Measurements from ENCODE around the gene MDFIC. TPM values are rescaled to one million over a fixed set of nuclear protein-coding genes. Genes with fewer than 3 reads are reported as not detected.

MDFIC gene
- total and polyA plus RNA-seq, 4 experiments from 2014 or later = 68.1 to 194 (median 129) TPM

GRCh38 chr7:115060095-115060870 is 138.4 kb downstream of the MDFIC start:
- no peak overlapping the region for H3K27ac ChIP-seq (ENCODE audit: low read depth, low read length)
- POLR2A ChIA-PET (ENCODE audit: partially characterized antibody) = no interaction called here
- peaks cover 0 to 1% (median 0%) of the 10 kb centered on the region in 4 donors for H3K4me1 Mint-ChIP-seq

DNA sequence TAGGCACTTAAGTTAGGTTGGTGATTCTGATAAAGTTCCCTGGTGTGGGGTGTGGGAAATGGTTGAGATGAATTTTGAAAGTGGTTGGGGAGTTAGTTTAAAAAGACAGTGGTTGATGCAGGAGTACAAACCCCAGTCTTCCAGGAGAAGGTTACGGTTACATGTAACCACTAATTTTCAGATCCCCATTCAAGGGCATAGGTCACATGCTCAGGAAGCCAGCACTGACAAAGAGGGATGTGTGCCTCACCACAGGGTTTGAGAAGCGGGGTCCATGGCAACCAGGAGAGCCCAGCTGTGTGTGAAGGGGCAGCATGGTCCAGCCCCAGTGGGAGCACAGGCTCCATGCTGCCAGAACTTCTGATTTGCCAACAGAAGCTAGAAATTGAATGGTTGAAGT is 144.2 kb downstream of the MDFIC start:
- no peaks in the 10 kb centered on the region for H3K27me3 Mint-ChIP-seq
- H3K4me3 Mint-ChIP-seq = no peak overlapping the region
- peaks cover 0 to 3% (median 0%) of the 10 kb centered on the region in 8 donors for H3K9me3 Mint-ChIP-seq
- ChIA-PET CTCF (ENCODE audit: partially characterized antibody) (no interaction called here), POLR2A (ENCODE audit: partially characterized antibody) (no interaction called here)
- peak overlapping the region in 2 of 7 donors; percentile 23 to 27 for H3K27ac Mint-ChIP-seq
- H3K27ac ChIP-seq (ENCODE audit: low read depth, low read length) = no peak overlapping the region
- intact Hi-C loops (cut with micrococcal nuclease) = no loop called here
- no peaks in the 10 kb centered on the region for H3K36me3 ChIP-seq (ENCODE audit: insufficient read depth, low read length)
- H3K4me1 ChIP-seq (ENCODE audit: insufficient read depth, low read length) = no peaks in the 10 kb centered on the region
- H3K36me3 Mint-ChIP-seq = no peaks in the 10 kb centered on the region
- DNase-seq = no peak
- no peaks in the 10 kb centered on the region for H3K27me3 ChIP-seq (ENCODE audit: insufficient read depth, low read length)
- H3K4me3 ChIP-seq (ENCODE audit: low read length in 2 of 2) = no peak overlapping the region
- H3K9me3 ChIP-seq (ENCODE audit: control insufficient read depth in 1 of 2, low read length in 2 of 2) = no peaks in the 10 kb centered on the region
- peaks cover 0 to 4% (median 2%) of the 10 kb centered on the region in 4 donors for H3K4me1 Mint-ChIP-seq

More at GRCh38 chr7:115060095-115060870, 138.4 kb downstream of the MDFIC start:
- Mint-ChIP-seq H3K9me3 (peaks cover 0 to 2% (median 0%) of the 10 kb centered on the region in 8 donors), H3K27me3 (no peaks in the 10 kb centered on the region), H3K4me3 (no peak overlapping the region), H3K36me3 (no peaks in the 10 kb centered on the region), H3K27ac (no peak overlapping the region)
- no peaks in the 10 kb centered on the region for H3K27me3 ChIP-seq (ENCODE audit: insufficient read depth, low read length)
- no peaks in the 10 kb centered on the region for H3K9me3 ChIP-seq (ENCODE audit: control insufficient read depth in 1 of 2, low read length in 2 of 2)
- H3K4me1 ChIP-seq (ENCODE audit: insufficient read depth, low read length) = no peaks in the 10 kb centered on the region
- H3K4me3 ChIP-seq (ENCODE audit: low read length in 2 of 2) = no peak overlapping the region
- H3K36me3 ChIP-seq (ENCODE audit: insufficient read depth, low read length) = no peaks in the 10 kb centered on the region
- intact Hi-C loops (cut with micrococcal nuclease) = loop anchor here (5.0 kb wide), 1 partner anchor 147 kb away; no protein-coding TSS in a partner anchor
- CTCF ChIA-PET (ENCODE audit: partially characterized antibody) = no interaction called here
- DNase-seq = no peak

DNA sequence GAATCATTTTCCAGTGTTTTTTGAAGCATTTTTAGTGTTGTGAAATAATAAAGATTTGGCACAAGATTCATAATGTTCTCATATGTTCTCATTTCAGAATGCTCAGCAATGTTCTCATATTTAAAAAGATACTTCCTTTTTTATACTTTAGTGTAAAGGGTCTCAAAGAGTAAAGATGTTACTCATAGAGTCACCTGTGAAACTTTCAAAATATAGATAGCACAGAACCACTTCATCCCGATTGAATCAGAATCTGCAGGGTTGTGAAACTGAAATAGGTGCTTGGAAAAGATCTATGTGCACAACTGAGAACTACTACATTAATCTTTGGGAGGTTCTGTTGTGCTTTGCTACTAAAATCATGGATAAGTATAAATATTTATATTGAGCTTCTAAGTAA is 144.7 kb downstream of the MDFIC start:
- no peaks in the 10 kb centered on the region for H3K9me3 ChIP-seq (ENCODE audit: control insufficient read depth in 1 of 2, low read length in 2 of 2)
- ChIA-PET POLR2A (ENCODE audit: partially characterized antibody) (no interaction called here), CTCF (ENCODE audit: partially characterized antibody) (no interaction called here)
- no peaks in the 10 kb centered on the region for H3K27me3 Mint-ChIP-seq
- no peaks in the 10 kb centered on the region for H3K27me3 ChIP-seq (ENCODE audit: insufficient read depth, low read length)
- no peak overlapping the region for H3K27ac Mint-ChIP-seq
- peaks cover 0 to 4% (median 2%) of the 10 kb centered on the region in 4 donors for H3K4me1 Mint-ChIP-seq
- no peak overlapping the region for H3K4me3 Mint-ChIP-seq
- H3K9me3 Mint-ChIP-seq = peaks cover 0 to 3% (median under 1%) of the 10 kb centered on the region in 8 donors
- H3K36me3 Mint-ChIP-seq = no peaks in the 10 kb centered on the region
- DNase-seq = no peak
- H3K36me3 ChIP-seq (ENCODE audit: insufficient read depth, low read length) = no peaks in the 10 kb centered on the region
- H3K4me3 ChIP-seq (ENCODE audit: low read length in 2 of 2) = no peak overlapping the region
- H3K27ac ChIP-seq (ENCODE audit: low read depth, low read length) = no peak overlapping the region
- intact Hi-C loops (cut with micrococcal nuclease) = no loop called here
- no peaks in the 10 kb centered on the region for H3K4me1 ChIP-seq (ENCODE audit: insufficient read depth, low read length)

GRCh38 chr7:115068220-115068619 is 146.3 kb downstream of the MDFIC start:
- H3K27ac Mint-ChIP-seq = no peak overlapping the region
- Histone ChIP-seq H3K4me1 (ENCODE audit: insufficient read depth, low read length) (no peaks in the 10 kb centered on the region), H3K9me3 (ENCODE audit: control insufficient read depth in 1 of 2, low read length in 2 of 2) (no peaks in the 10 kb centered on the region), H3K4me3 (ENCODE audit: low read length in 2 of 2) (no peak overlapping the region), H3K27ac (ENCODE audit: low read depth, low read length) (no peak overlapping the region), H3K27me3 (ENCODE audit: insufficient read depth, low read length) (no peaks in the 10 kb centered on the region), H3K36me3 (ENCODE audit: insufficient read depth, low read length) (no peaks in the 10 kb centered on the region)
- no peaks in the 10 kb centered on the region for H3K27me3 Mint-ChIP-seq
- H3K36me3 Mint-ChIP-seq = no peaks in the 10 kb centered on the region
- intact Hi-C loops (cut with micrococcal nuclease) = no loop called here
- H3K4me1 Mint-ChIP-seq = peaks cover 0 to 4% (median 2%) of the 10 kb centered on the region in 4 donors
- ChIA-PET CTCF (ENCODE audit: partially characterized antibody) (no interaction called here), POLR2A (ENCODE audit: partially characterized antibody) (no interaction called here)
- no peak for DNase-seq
- peaks cover 0 to 3% (median 0%) of the 10 kb centered on the region in 8 donors for H3K9me3 Mint-ChIP-seq
- H3K4me3 Mint-ChIP-seq = no peak overlapping the region
